Measurements from ENCODE around the gene WAPL. TPM values are rescaled to one million over a fixed set of nuclear protein-coding genes. Genes with fewer than 3 reads are reported as not detected.
"Not testable (repeated sequence)": the region's sequence is repeated elsewhere in the genome, so short reads cannot be mapped to it uniquely, and the experiment has no call there.

WAPL gene
- total RNA-seq, 1 donor from 2014 or later: 51.4 TPM

- DNase-seq (ENCODE audit: low spot score); H3K36me3 Mint-ChIP-seq (ENCODE audit: low read depth); H3K27ac Mint-ChIP-seq; H3K4me3 Mint-ChIP-seq (ENCODE audit: low read depth); H3K27me3 Mint-ChIP-seq (ENCODE audit: low read depth); intact Hi-C loops (cut with micrococcal nuclease); H3K9me3 Mint-ChIP-seq: not testable (repeated sequence)
- H3K4me1 Mint-ChIP-seq (ENCODE audit: low read depth): peaks cover 11% of the 10 kb centered on the region
These were observed 16.4 kb upstream of the WAPL start for GRCh38 chr10:86538040-86538439.

GRCh38 chr10:86536294-86536861 is 14.8 kb upstream of the WAPL start:
- intact Hi-C loops (cut with micrococcal nuclease): no loop called here
- DNase-seq (ENCODE audit: low spot score): peak; percentile 17
- Mint-ChIP-seq H3K27ac (no peak overlapping the region), H3K4me3 (ENCODE audit: low read depth) (peak overlapping the region; percentile 51), H3K36me3 (ENCODE audit: low read depth) (no peaks in the 10 kb centered on the region), H3K27me3 (ENCODE audit: low read depth) (no peaks in the 10 kb centered on the region), H3K9me3 (no peaks in the 10 kb centered on the region), H3K4me1 (ENCODE audit: low read depth) (peaks cover 11% of the 10 kb centered on the region)

GRCh38 chr10:86535132-86535882 is 13.7 kb upstream of the WAPL start:
- Mint-ChIP-seq H3K4me1 (ENCODE audit: low read depth) (peaks cover 11% of the 10 kb centered on the region), H3K36me3 (ENCODE audit: low read depth) (no peaks in the 10 kb centered on the region), H3K9me3 (no peaks in the 10 kb centered on the region), H3K27ac (peak overlapping the region; percentile 46), H3K4me3 (ENCODE audit: low read depth) (peak overlapping the region; percentile 68), H3K27me3 (ENCODE audit: low read depth) (no peaks in the 10 kb centered on the region)
- intact Hi-C loops (cut with micrococcal nuclease): no loop called here
- DNase-seq (ENCODE audit: low spot score): no peak

- Mint-ChIP-seq H3K27me3 (ENCODE audit: low read depth) (no peaks in the 10 kb centered on the region), H3K27ac (no peak overlapping the region), H3K9me3 (no peaks in the 10 kb centered on the region), H3K4me1 (ENCODE audit: low read depth) (peaks cover 7% of the 10 kb centered on the region), H3K36me3 (ENCODE audit: low read depth) (no peaks in the 10 kb centered on the region), H3K4me3 (ENCODE audit: low read depth) (no peak overlapping the region)
- intact Hi-C loops (cut with micrococcal nuclease): loop anchor here (1.0 kb wide), 1 partner anchor 8 kb away; no protein-coding TSS in a partner anchor
- DNase-seq (ENCODE audit: low spot score): no peak
These were observed 11.7 kb upstream of the WAPL start for GRCh38 chr10:86533328-86533727.

GRCh38 chr10:86528736-86529135 is 7.1 kb upstream of the WAPL start:
- H3K4me1 Mint-ChIP-seq (ENCODE audit: low read depth); H3K36me3 Mint-ChIP-seq (ENCODE audit: low read depth); H3K27me3 Mint-ChIP-seq (ENCODE audit: low read depth); H3K4me3 Mint-ChIP-seq (ENCODE audit: low read depth); DNase-seq (ENCODE audit: low spot score); H3K27ac Mint-ChIP-seq; H3K9me3 Mint-ChIP-seq; intact Hi-C loops (cut with micrococcal nuclease): not testable (repeated sequence)

- intact Hi-C loops (cut with micrococcal nuclease): no loop called here
- no peaks in the 10 kb centered on the region for H3K9me3 Mint-ChIP-seq
- no peak for DNase-seq (ENCODE audit: low spot score)
- no peak overlapping the region for H3K4me3 Mint-ChIP-seq (ENCODE audit: low read depth)
- H3K27me3 Mint-ChIP-seq (ENCODE audit: low read depth): no peaks in the 10 kb centered on the region
- H3K4me1 Mint-ChIP-seq (ENCODE audit: low read depth): peaks cover 20% of the 10 kb centered on the region
- peaks cover 4% of the 10 kb centered on the region for H3K36me3 Mint-ChIP-seq (ENCODE audit: low read depth)
- no peak overlapping the region for H3K27ac Mint-ChIP-seq
These were observed 5.0 kb upstream of the WAPL start for GRCh38 chr10:86526606-86527005.

GRCh38 chr10:86525713-86526112 is 4.1 kb upstream of the WAPL start:
- H3K27ac Mint-ChIP-seq; H3K36me3 Mint-ChIP-seq (ENCODE audit: low read depth); H3K4me3 Mint-ChIP-seq (ENCODE audit: low read depth); H3K27me3 Mint-ChIP-seq (ENCODE audit: low read depth); H3K9me3 Mint-ChIP-seq; DNase-seq (ENCODE audit: low spot score): not testable (repeated sequence)
- peaks cover 21% of the 10 kb centered on the region for H3K4me1 Mint-ChIP-seq (ENCODE audit: low read depth)
- intact Hi-C loops (cut with micrococcal nuclease): loop anchor here (1.0 kb wide), 1 partner anchor 8 kb away; no protein-coding TSS in a partner anchor

GRCh38 chr10:86524225-86524962 is 2.8 kb upstream of the WAPL start:
- Mint-ChIP-seq H3K9me3 (no peaks in the 10 kb centered on the region), H3K4me1 (ENCODE audit: low read depth) (peaks cover 29% of the 10 kb centered on the region), H3K4me3 (ENCODE audit: low read depth) (no peak overlapping the region), H3K27me3 (ENCODE audit: low read depth) (no peaks in the 10 kb centered on the region), H3K36me3 (ENCODE audit: low read depth) (peaks cover 12% of the 10 kb centered on the region), H3K27ac (no peak overlapping the region)
- intact Hi-C loops (cut with micrococcal nuclease): loop anchor here (5.0 kb wide), 1 partner anchor 1338 kb away; the partner anchor contains the start of genes KLLN and PTEN
- DNase-seq (ENCODE audit: low spot score): no peak

GRCh38 chr10:86523348-86523747 is 1.8 kb upstream of the WAPL start:
- peaks cover 20% of the 10 kb centered on the region for H3K36me3 Mint-ChIP-seq (ENCODE audit: low read depth)
- DNase-seq (ENCODE audit: low spot score): no peak
- no peaks in the 10 kb centered on the region for H3K27me3 Mint-ChIP-seq (ENCODE audit: low read depth)
- peak overlapping the region; percentile 92 for H3K4me3 Mint-ChIP-seq (ENCODE audit: low read depth)
- H3K9me3 Mint-ChIP-seq: no peaks in the 10 kb centered on the region
- no peak overlapping the region for H3K27ac Mint-ChIP-seq
- intact Hi-C loops (cut with micrococcal nuclease): loop anchor here (5.0 kb wide), 1 partner anchor 1339 kb away; the partner anchor contains the start of genes KLLN and PTEN
- peaks cover 36% of the 10 kb centered on the region for H3K4me1 Mint-ChIP-seq (ENCODE audit: low read depth)

- peak overlapping the region; percentile 89 for H3K27ac Mint-ChIP-seq
- H3K27me3 Mint-ChIP-seq (ENCODE audit: low read depth): no peaks in the 10 kb centered on the region
- intact Hi-C loops (cut with micrococcal nuclease): loop anchor here (1.0 to 5.0 kb wide), 2 partner anchors 63 to 1340 kb away; partner anchors contain the start of genes KLLN and PTEN
- H3K4me3 Mint-ChIP-seq (ENCODE audit: low read depth): peak overlapping the region; percentile 92
- no peaks in the 10 kb centered on the region for H3K9me3 Mint-ChIP-seq
- DNase-seq (ENCODE audit: low spot score): no peak
- H3K4me1 Mint-ChIP-seq (ENCODE audit: low read depth): peaks cover 42% of the 10 kb centered on the region
- peaks cover 26% of the 10 kb centered on the region for H3K36me3 Mint-ChIP-seq (ENCODE audit: low read depth)
These were observed 891 bp upstream of the WAPL start for GRCh38 chr10:86522510-86522855.

GRCh38 chr10:86520871-86521677 is 518 bp downstream of the WAPL start:
- intact Hi-C loops (cut with micrococcal nuclease): loop anchor here (1.0 to 5.0 kb wide), 3 partner anchors 110 to 1341 kb away; partner anchors contain the start of genes KLLN and PTEN
- Mint-ChIP-seq H3K4me3 (ENCODE audit: low read depth) (peak overlapping the region; percentile 98), H3K27ac (peak overlapping the region; percentile 86), H3K27me3 (ENCODE audit: low read depth) (no peaks in the 10 kb centered on the region), H3K4me1 (ENCODE audit: low read depth) (peaks cover 51% of the 10 kb centered on the region), H3K36me3 (ENCODE audit: low read depth) (peaks cover 39% of the 10 kb centered on the region), H3K9me3 (no peaks in the 10 kb centered on the region)
- peak; percentile 35 for DNase-seq (ENCODE audit: low spot score)

GRCh38 chr10:86518781-86519180 is 2.8 kb downstream of the WAPL start:
- H3K27ac Mint-ChIP-seq: no peak overlapping the region
- intact Hi-C loops (cut with micrococcal nuclease): no loop called here
- no peaks in the 10 kb centered on the region for H3K9me3 Mint-ChIP-seq

More at GRCh38 chr10:86518781-86519180, 2.8 kb downstream of the WAPL start:
- Mint-ChIP-seq H3K36me3 (ENCODE audit: low read depth) (peaks cover 58% of the 10 kb centered on the region), H3K4me1 (ENCODE audit: low read depth) (peaks cover 59% of the 10 kb centered on the region), H3K27me3 (ENCODE audit: low read depth) (no peaks in the 10 kb centered on the region), H3K4me3 (ENCODE audit: low read depth) (peak overlapping the region; percentile 81)
- no peak for DNase-seq (ENCODE audit: low spot score)
